ENCODE measurements around the gene SYT13. TPM values are rescaled to one million over a fixed set of nuclear protein-coding genes. Genes with fewer than 3 reads are reported as not detected.
"Not testable (repeated sequence)": the region's sequence is repeated elsewhere in the genome, so short reads cannot be mapped to it uniquely, and the experiment has no call there.

Gene SYT13
- total RNA-seq, 1 experiment from 2014 or later = 17.6 TPM

GRCh38 chr11:45249372-45249771, 36.8 kb downstream of the SYT13 start:
- DNase-seq (ENCODE audit: low spot score) = not testable (repeated sequence)

DNA sequence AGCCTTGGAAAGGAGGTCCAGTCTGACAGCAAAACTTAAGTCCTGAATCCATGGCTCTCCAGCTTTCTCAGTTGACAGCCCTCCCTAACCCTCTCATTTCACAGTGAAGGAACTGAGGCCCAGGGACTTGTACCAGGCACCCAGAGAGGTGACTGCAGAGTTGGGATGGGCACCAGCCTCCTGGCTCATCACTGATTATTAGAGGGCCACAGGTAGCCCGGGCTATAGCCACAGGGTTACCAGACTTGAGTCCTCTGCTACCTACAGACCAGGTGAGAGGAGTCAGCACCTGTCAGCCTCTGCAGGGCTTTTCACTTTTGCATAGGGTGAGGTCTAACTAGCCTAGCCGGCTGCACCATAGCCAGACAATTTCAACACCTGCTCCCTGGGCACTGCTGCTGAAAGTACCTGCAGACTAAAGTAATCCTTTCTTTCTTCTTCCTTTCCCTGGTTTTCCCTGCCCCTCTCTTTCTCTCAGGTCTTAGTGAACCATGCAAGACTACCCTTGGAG, 37.6 kb downstream of the SYT13 start:
- no peak for DNase-seq (ENCODE audit: low spot score)

DNA sequence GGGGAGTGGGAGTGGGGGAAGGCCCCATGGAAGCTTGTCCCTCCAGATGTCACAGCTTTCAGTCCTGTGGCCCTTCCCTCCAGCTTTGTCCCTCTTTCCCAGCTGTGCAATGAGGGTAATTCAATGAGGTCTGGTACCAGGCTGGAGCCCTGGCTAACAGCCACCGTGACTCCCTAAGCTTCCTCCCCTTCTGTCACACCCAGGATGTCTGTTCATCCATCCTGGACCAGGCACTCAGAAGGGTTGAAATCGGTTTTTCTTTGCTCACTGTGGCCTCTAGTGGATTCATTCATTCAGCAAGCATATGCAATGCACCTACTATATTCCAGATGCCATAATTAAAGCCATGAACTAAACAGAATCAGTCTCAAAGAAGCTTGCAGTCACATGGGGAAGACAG, 38.7 kb downstream of the SYT13 start:
- no peak for DNase-seq (ENCODE audit: low spot score)

GRCh38 chr11:45246241-45246640, 39.9 kb downstream of the SYT13 start:
- no peak for DNase-seq (ENCODE audit: low spot score)

- DNase-seq (ENCODE audit: low spot score) = no peak
Observed at GRCh38 chr11:45245218-45246045, 40.7 kb downstream of the SYT13 start.

- no peak for DNase-seq (ENCODE audit: low spot score)
Observed at GRCh38 chr11:45243967-45244366, 42.2 kb downstream of the SYT13 start.

- no peak for DNase-seq (ENCODE audit: low spot score)
Observed at GRCh38 chr11:45239733-45240132, 46.4 kb downstream of the SYT13 start.

- DNase-seq (ENCODE audit: low spot score) = no peak
Observed at GRCh38 chr11:45238724-45239123, 47.4 kb downstream of the SYT13 start.

DNA sequence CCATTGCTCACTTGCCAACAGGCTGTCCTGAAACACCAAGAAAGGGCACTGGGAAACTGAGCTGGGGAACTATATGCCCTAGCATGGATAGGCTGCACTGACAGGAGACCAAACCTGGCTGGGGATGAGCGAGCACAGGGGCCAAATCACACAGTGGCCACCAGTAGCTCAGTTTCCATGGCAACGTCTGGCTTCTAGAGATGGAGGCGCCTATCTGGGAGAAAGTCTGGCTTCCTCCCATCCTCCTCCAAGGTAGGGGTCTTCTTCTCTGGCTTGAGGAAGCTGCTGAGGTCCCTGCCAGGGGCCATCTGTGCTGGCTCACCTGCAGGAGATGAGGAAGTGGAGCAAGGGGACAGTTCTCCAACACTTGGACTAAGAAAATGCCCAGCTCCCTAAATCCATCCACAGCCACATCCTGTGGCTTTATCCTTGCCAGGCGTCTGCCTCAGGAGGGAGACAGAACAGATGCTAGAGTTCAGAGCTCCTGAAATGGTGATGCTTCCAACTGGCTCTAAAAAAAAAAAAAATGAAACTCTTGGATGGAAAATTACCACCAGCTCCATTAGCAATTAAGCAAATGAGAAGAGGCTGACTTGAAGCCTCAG, 48.3 kb downstream of the SYT13 start:
- no peak for DNase-seq (ENCODE audit: low spot score)

GRCh38 chr11:45234306-45235006, 51.7 kb downstream of the SYT13 start:
- no peak for DNase-seq (ENCODE audit: low spot score)

DNA sequence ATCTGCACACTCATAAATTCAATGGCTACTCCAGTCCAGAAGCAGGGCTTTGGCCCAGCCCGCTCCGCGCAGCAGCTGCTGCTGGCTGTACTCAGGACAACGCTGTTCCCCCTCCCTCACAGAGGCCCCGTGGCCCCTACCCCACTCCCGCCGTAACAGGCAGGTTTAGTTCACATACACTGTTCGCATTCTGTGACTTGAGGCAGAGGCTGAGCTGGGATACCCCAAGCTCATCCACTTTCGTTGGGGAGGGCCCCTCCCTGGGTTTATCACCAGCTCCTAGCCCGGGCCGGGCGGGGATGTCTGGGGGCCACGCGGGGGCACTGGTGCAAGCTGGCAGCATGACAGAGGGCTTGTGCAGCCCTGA, 52.4 kb downstream of the SYT13 start:
- no peak for DNase-seq (ENCODE audit: low spot score)

- DNase-seq (ENCODE audit: low spot score) = peak; percentile 77
Observed at GRCh38 chr11:45233121-45233803, 52.9 kb downstream of the SYT13 start.

DNA sequence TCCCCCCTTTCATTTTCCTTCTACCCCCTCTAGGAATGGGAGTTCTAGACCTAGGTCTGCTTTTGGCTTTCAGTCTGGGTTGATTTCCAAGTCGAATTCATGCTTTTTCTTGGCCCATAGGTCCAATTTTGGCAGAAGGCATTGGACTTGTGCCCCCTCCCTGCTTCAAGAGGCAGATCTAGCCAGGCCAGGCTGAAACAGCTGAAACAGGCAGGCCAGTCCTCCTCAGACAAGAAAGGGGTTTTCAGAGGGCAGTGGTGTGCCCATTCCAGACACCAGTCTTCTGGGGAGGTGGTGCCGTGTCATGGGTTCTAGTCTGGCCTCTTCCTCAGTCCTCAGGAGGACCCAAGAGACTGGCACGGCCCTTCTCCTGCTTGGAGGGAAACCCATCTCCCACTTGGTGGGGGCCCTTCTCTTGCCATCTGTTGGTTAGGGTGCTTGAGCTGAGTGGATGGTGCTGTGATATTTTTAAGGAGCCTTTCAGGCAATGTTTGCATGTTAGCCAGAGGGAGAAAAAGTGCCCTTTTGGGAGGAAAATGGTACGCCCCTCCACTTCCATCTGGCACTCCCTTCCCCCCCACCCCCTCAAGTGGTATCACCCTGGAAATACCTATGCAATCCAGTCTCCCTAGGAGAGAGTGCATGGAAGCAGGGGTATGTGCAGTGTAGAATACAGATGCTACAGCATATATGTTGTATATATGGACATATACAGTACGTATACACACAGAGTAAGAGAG, 53.6 kb downstream of the SYT13 start:
- DNase-seq (ENCODE audit: low spot score) = no peak

- no peak for DNase-seq (ENCODE audit: low spot score)
Observed at GRCh38 chr11:45229401-45230020, 56.6 kb downstream of the SYT13 start.

GRCh38 chr11:45227836-45228235, 58.3 kb downstream of the SYT13 start:
- DNase-seq (ENCODE audit: low spot score) = no peak

GRCh38 chr11:45226901-45227300, 59.2 kb downstream of the SYT13 start:
- no peak for DNase-seq (ENCODE audit: low spot score)

DNA sequence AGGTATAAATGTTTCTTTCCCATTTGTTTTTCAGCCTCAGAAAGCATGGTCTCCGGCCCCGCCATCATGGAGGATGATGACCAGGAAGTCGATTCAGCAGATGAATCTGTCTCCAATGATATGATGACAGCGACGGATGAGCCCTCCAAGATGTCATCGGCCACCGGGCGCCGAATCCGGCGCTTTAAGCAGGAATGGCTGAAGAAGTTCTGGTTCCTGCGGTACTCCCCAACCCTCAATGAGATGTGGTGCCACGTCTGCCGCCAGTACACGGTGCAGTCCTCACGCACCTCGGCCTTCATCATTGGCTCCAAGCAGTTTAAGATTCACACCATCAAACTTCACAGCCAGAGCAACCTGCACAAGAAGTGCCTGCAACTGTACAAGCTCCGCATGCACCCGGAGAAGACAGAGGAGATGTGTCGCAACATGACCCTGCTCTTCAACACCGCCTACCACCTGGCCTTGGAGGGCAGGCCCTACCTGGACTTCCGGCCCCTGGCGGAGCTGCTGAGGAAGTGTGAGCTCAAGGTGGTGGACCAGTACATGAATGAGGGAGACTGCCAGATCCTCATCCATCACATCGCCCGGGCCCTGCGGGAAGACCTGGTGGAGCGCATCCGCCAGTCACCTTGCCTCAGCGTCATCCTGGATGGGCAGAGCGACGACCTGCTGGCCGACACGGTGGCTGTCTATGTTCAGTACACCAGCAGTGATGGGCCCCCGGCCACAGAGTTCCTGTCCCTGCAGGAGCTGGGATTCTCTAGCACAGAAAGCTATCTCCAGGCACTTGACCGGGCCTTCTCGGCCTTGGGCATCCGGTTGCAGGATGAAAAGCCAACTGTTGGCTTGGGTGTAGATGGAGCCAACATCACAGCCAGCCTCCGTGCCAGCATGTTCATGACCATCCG, 59.9 kb downstream of the SYT13 start:
- no peak for DNase-seq (ENCODE audit: low spot score)

DNA sequence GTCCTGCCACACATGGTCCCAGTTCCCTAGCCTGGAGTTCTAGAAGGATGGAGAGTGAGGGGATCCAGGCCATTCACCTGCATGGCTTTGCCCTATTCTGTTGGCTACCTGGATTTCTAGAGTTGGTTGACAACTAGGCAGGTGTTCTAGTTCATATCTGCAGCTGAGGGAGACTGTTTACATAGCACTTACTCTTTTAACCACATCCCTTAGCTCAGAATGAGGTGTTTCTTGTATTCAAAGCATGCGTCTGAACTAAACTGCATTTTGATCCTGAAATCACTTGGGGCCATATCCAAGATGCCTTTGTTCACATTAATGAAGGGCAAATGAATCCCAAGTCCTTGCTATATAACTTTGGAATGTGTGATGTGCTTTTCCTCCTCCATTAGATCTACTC, 60.9 kb downstream of the SYT13 start:
- no peak for DNase-seq (ENCODE audit: low spot score)

- no peak for DNase-seq (ENCODE audit: low spot score)
Observed at GRCh38 chr11:45224766-45225165, 61.4 kb downstream of the SYT13 start.

GRCh38 chr11:45223496-45223895, 62.6 kb downstream of the SYT13 start:
- no peak for DNase-seq (ENCODE audit: low spot score)

All from HT-29 (cell line).